MCF 10A (cell line): ENCODE data around the gene KLHL30. TPM values are rescaled to one million over a fixed set of nuclear protein-coding genes. Genes with fewer than 3 reads are reported as not detected.

Source experiments
- BruUV-seq: library from RNA; stranded (reverse); fragments of 400-500 nt; replicated peaks from 2 replicates; lab custom pipeline; 2021; lab: Mats Ljungman, UMichigan
- CTCF ChIA-PET: fragments of 300-600 bp; sonication (Branson Sonifier 250); formaldehyde crosslinking; extraction: SDS; loops from one replicate; lab custom pipeline; 2021; ENCODE audit warnings: antibody characterized with exemption, inconsistent platforms; lab: Yijun Ruan, JAX
- POLR2A ChIA-PET: fragments of 300-600, 350-650 bp; sonication (Branson Sonifier 250); formaldehyde crosslinking; extraction: SDS; loops from one replicate; lab custom pipeline; 2020; ENCODE audit warnings: antibody characterized with exemption, inconsistent platforms; lab: Yijun Ruan, JAX
- DNase-seq: peaks from one replicate; pipeline ENCODE4 v3.0.0-alpha.2; 2018; ENCODE audit not compliant: unreplicated experiment
- H3K27ac Mint-ChIP-seq: one replicate; pipeline ENCODE4 v1.8.0; 2022; ENCODE audit warnings: mild to moderate bottlenecking, low read depth, mixed read lengths; ENCODE audit not compliant: unreplicated experiment
- H3K27me3 Mint-ChIP-seq: one replicate; pipeline ENCODE4 v1.8.0; 2022; ENCODE audit warnings: mixed read lengths; ENCODE audit not compliant: insufficient read depth, unreplicated experiment
- H3K36me3 Mint-ChIP-seq: one replicate; pipeline ENCODE4 v1.8.0; 2022; ENCODE audit warnings: mild to moderate bottlenecking, moderate library complexity, mixed read lengths; ENCODE audit not compliant: insufficient read depth, unreplicated experiment
- H3K4me1 Mint-ChIP-seq: one replicate; pipeline ENCODE4 v1.8.0; 2022; ENCODE audit warnings: mixed read lengths; ENCODE audit not compliant: insufficient read depth, unreplicated experiment
- H3K4me3 Mint-ChIP-seq: one replicate; pipeline ENCODE4 v1.8.0; 2022; ENCODE audit warnings: mild to moderate bottlenecking, moderate library complexity, mixed read lengths; ENCODE audit not compliant: unreplicated experiment
- H3K9me3 Mint-ChIP-seq: one replicate; pipeline ENCODE4 v1.8.0; 2022; ENCODE audit warnings: mixed read lengths; ENCODE audit not compliant: unreplicated experiment
- CTCF ChIP-seq: fragments of 200-600 bp; IDR thresholded peaks from one replicate; pipeline ENCODE4 v1.8.0; 2022; ENCODE audit warnings: antibody characterized with exemption, mild to moderate bottlenecking; ENCODE audit not compliant: unreplicated experiment
- intact Hi-C: fragments of 100-400 bp; cut with micrococcal nuclease; formaldehyde crosslinking; loops from 2 replicates; pipeline ENCODE4 v1.14.1; 2022
- total RNA-seq: library from RNA; stranded (reverse); gene quantifications from 2 replicates; pipeline ENCODE4 v1.2.3, GENCODE V29; 2022

The KLHL30 gene
- total RNA-seq, 1 experiment from 2014 or later = 0.35 TPM

DNA sequence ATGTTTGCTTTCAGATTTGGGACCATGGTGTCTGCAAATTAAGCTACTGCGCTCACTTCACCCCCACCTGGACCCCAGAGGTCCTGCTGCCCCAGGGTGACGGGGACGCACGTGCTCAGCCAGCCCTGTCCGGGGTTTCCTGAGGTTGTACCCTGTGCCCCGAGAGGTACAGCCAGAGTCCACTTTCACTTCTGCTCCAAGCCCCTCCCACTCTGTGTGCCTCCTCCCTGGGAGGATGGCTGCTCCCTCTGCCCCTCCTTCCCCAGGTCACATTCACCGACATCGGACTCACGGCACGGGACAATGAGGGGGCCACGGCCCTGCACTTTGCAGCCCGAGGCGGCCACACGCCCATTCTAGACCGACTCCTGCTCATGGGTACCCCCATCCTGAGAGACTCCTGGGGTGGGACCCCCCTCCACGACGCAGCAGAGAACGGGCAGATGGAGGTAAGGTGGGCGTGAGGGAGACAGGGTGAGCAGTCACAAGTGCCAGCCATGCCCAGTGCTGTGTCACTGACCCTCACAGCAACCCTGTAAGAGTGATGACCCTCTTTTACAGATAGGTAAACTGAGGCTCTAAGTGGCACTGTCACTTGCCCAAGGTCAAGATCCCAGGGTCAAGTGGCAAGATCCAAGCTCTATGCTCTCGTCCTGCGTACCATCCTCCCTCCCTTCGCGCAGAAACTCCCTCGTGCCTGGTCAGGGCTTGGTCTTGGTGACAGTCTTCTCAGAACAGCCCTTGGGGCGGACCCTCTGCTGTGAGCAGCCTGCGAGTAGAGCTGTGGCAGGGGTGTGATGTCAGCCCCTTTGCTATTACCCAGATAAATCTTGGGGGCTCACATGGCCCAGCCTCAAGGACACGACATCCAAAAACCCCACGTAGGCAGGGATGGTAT, 30.7 kb upstream of the KLHL30 start:
- no peak for DNase-seq
- no TSS peak for BruUV-seq
- ChIA-PET POLR2A (no interaction called here), CTCF (no interaction called here)
- intact Hi-C loops = no loop called here
- Mint-ChIP-seq H3K27me3 (no peaks in the 10 kb centered on the region), H3K4me3 (no peak overlapping the region), H3K27ac (no peak overlapping the region), H3K36me3 (no peaks in the 10 kb centered on the region), H3K9me3 (peaks cover 4% of the 10 kb centered on the region), H3K4me1 (no peaks in the 10 kb centered on the region)
- no peak for TF ChIP-seq CTCF

DNA sequence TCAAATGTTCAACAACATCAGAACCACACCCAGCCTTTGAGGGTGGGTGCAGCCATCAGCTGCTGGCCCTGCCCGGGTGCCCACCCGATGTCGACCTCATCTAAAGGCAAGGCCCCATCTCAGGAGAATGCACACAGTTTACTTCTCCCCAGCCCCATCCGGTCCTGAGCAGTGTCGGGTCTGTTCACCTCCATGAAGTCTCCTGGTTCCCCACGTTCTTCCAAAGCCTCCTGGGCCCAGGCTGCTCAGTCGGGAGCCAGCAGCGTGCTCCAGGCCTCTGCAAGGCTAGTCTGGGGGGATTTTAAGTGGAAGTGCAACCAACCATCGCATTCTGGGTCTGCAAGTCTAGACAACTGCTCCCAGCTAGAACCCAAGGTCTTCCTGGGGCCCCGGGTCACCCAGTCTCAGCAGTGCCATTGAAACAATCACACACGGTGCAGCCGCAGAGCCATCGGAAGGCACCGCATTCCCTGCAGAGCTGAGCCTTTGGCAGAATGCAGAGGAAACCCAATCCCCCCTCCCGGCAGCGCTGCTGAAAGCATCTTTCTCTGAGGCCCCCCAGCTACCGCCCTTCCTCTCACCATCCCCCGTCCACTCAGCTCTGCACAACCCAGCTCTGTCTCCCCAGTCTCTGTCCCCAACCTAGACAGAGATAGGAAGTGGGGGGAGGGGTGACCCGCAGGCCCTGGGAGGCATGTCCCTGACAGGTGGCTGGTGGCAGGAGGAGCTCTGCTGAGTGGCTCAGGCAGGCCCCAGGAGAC, 29.9 kb upstream of the KLHL30 start:
- Mint-ChIP-seq H3K27me3 (no peaks in the 10 kb centered on the region), H3K36me3 (no peaks in the 10 kb centered on the region), H3K27ac (no peak overlapping the region), H3K4me1 (no peaks in the 10 kb centered on the region), H3K4me3 (no peak overlapping the region), H3K9me3 (peaks cover 10% of the 10 kb centered on the region)
- DNase-seq = no peak
- CTCF ChIA-PET = interaction anchor here (0.5 to 0.6 kb wide), 2 partner anchors 48 to 250 kb away, joined by 3 read pairs; partner anchors contain the start of gene SCLY
- BruUV-seq = no TSS peak
- POLR2A ChIA-PET = interaction anchor here (0.6 to 1.0 kb wide), 2 partner anchors 9 to 415 kb away, joined by 5 read pairs; no protein-coding TSS in a partner anchor
- intact Hi-C loops = no loop called here
- no peak for TF ChIP-seq CTCF

GRCh38 chr2:238113611-238114010, 24.9 kb upstream of the KLHL30 start:
- DNase-seq = no peak
- H3K36me3 Mint-ChIP-seq = no peaks in the 10 kb centered on the region
- H3K4me1 Mint-ChIP-seq = no peaks in the 10 kb centered on the region
- no peak for TF ChIP-seq CTCF
- no peak overlapping the region for H3K4me3 Mint-ChIP-seq
- ChIA-PET POLR2A (no interaction called here), CTCF (no interaction called here)
- intact Hi-C loops = no loop called here
- BruUV-seq = no TSS peak
- H3K9me3 Mint-ChIP-seq = peaks cover 24% of the 10 kb centered on the region
- H3K27ac Mint-ChIP-seq = no peak overlapping the region
- H3K27me3 Mint-ChIP-seq = peaks cover 15% of the 10 kb centered on the region

- ChIA-PET POLR2A (no interaction called here), CTCF (no interaction called here)
- Mint-ChIP-seq H3K36me3 (no peaks in the 10 kb centered on the region), H3K27ac (no peak overlapping the region), H3K27me3 (peaks cover 23% of the 10 kb centered on the region), H3K9me3 (peaks cover 27% of the 10 kb centered on the region), H3K4me3 (no peak overlapping the region), H3K4me1 (no peaks in the 10 kb centered on the region)
- intact Hi-C loops = no loop called here
- no TSS peak for BruUV-seq
- TF ChIP-seq CTCF = no peak
- no peak for DNase-seq
Measured at GRCh38 chr2:238114331-238114841, 24.1 kb upstream of the KLHL30 start.
